GM19397 (cell line): ENCODE data around the gene SMYD2.

Experiments
- ATAC-seq: cut with Tn5 transposase; IDR thresholded peaks from one replicate; pipeline ENCODE4 v1.9.1; 2021; ENCODE audit warnings: mild to moderate bottlenecking, moderate library complexity; ENCODE audit not compliant: unreplicated experiment

The SMYD2 gene, protein sequence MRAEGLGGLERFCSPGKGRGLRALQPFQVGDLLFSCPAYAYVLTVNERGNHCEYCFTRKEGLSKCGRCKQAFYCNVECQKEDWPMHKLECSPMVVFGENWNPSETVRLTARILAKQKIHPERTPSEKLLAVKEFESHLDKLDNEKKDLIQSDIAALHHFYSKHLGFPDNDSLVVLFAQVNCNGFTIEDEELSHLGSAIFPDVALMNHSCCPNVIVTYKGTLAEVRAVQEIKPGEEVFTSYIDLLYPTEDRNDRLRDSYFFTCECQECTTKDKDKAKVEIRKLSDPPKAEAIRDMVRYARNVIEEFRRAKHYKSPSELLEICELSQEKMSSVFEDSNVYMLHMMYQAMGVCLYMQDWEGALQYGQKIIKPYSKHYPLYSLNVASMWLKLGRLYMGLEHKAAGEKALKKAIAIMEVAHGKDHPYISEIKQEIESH

GRCh38 chr1:214281021-214281719 lies at the start of gene SMYD2:
Gene SMYD2 (plus strand): TSS chr1:214281159. CDS start chr1:214281255, 96 bp downstream.
- peak; percentile 79 for ATAC-seq

DNA sequence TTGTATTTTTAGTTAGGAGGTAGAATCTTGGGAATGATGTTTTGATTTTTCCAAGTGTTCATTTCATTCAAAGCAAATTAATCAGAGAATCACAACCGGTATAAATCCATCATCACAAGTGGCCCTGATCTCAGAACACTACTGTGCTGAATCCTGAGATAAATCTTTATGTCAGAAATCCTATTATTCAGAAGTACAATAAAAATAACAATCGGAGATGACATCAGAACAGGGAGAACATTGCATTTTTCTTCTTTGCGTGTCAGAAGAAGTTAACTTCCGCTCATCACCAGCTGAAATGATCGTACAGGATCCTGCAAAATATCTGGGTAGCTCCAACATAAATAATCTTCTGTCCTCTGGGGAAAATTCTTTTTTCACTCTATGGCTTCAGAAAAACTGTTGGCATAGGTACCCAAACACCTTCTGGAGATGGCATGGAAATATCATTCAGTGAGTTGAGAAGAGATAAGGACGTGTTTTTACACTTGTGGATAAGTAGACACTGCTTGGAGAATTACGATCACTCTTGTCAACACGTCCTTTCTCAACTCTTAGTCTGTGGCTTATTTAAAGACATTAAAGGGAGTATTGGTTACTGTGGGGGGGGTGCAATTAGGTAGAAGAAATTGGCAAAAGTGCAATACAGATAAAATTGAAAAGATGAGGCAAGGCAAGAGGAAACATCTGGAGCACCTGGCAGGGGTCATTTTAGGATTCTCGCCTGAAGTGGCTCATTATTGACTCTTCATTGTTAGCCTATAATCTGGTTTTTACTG lies 46.9 kb upstream of the SMYD2 start:
- ATAC-seq: no peak

DNA sequence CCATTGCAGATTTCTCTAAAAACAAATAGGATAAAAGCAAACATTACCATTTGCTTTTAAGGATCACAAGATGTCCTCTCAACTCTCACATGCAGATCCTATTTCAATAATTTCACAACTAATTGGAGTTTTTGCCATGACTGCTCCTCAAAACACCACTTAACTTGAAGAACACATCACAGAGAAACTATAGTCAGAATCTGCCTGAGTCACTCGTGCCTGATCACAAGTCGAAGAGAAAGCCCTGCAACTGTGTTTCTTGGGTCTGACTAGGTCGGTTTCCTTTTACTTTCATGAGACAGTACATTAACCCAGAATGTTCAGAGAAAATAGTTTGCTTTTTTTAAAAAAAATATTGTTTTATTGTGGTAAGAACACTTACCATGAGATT lies 46.3 kb upstream of the SMYD2 start:
- ATAC-seq: no peak

- no peak for ATAC-seq
Observed at GRCh38 chr1:214236477-214236876, 44.5 kb upstream of the SMYD2 start.

GRCh38 chr1:214241060-214241459 lies 39.9 kb upstream of the SMYD2 start:
- no peak for ATAC-seq

GRCh38 chr1:214244252-214244651 lies 36.7 kb upstream of the SMYD2 start:
- ATAC-seq: no peak

DNA sequence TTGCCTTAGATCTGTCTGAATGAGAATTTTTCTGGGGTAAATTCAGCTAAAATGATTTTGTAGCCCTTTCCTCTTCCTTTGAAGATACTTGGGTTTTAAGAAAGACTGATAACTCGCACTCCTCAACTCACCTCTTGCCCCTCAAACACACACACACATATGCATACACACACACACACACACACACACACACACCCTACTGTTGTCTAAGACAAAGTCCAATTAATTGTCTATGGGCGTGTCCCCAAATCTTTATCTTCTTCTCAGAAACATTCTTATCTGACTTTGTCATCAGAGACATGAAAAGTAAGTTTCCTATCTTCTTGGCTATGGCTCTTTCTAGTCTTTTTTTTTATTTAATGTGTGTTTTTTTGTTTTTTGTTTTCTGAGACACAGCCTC lies 36.1 kb upstream of the SMYD2 start:
- no peak for ATAC-seq

DNA sequence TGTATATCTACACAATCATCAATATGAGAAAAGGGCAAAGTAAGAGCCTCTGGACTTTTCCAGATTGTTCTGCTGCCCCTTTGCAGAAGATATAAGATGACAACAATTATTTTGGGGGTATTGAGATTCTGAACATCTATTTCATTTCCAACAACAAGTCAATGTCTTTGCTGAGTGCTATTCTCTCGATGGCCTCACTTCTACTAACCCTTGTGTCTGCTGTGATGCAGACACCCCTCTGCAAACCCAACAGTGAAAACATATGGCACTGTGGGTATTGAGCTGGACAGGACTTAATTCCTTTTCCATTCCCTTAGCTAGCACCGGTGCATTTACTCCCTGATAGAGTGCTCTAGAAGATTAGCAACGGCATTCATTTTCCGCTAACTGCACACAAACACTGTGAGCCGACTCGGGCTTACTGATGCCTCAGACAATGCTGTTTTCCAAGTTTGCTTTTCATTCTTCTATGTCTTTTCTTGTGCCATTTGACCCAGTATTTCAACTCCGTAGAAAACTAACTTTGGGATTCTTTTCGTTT lies 33.4 kb upstream of the SMYD2 start:
- ATAC-seq: no peak

- ATAC-seq: no peak
Observed at GRCh38 chr1:214248311-214249085, 32.5 kb upstream of the SMYD2 start.

GRCh38 chr1:214249651-214250050 lies 31.3 kb upstream of the SMYD2 start:
- no peak for ATAC-seq

GRCh38 chr1:214251354-214251753 lies 29.6 kb upstream of the SMYD2 start:
- ATAC-seq: no peak

GRCh38 chr1:214255509-214255908 lies 25.4 kb upstream of the SMYD2 start:
- no peak for ATAC-seq

GRCh38 chr1:214259353-214259977 lies 21.5 kb upstream of the SMYD2 start:
- no peak for ATAC-seq

DNA sequence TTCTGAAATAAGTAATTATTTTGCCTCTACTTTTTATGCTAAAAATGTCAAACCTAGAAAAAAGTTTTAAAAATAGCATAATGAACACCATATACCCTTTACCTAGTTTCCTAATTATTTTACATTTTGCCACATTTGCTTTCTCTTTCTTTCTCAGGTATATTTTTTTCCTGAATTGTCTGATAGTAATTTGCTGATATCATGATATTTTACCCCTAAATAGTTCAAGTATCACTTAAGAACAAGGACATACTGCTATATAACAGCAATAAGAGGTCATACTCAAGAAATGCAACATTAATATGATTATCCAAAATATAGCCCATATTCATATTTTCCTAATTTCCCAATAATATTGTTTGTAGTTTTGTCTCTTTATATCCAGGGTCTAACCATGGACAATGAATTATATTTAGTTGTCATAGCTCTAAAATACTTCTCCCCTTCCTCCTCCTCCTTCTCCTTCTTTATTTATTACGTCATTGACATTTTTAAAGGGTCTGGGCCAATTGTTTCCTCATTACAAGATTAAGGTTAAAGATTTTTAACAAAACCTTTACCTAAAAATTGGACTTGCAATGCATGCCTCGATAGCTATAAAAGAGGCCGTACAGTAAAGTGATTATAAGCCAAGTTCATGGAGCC lies 20.3 kb upstream of the SMYD2 start:
- ATAC-seq: no peak

DNA sequence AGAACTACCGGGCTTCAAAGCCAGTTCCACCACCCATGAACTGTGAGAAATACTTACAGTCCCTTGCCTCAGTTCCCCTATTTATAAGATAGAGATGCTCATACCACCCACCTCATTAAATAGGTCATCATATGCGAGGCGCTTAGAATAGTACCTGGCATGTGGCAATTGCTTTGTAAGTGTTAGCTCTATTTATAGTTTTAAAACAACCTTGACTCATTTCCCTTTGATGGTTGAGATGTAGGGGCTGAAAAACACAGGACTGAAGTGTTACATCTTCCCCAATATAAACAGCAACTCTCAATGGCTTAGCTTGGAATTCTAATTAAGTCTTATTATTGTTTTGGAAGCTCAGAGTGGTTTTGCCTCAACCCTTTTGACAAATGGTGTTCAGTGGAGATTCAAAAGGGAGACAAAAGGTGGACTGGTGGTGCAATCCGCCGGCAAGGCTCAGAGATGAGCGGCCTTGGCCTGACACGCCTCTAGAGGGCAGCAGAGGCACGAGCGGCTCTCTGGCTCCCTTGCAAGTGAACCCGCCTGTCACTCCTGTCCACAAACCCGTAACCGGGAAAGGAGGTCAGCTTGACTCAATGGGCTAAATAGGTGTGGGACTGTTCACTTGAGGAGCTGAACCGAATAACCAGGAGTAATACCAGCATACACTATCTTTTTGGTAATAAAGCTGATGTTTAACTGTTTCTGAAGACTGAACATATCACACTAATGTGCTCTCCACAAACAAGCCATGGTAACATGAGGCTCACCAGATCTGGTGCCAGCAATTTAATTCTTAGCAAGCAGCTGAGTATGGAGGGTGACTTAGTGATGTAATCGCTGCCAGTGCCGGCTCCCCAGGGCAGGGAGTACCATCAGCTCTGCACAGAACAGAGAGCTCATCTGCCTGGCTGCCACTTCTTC lies 19.5 kb upstream of the SMYD2 start:
- peak; percentile 96 for ATAC-seq

DNA sequence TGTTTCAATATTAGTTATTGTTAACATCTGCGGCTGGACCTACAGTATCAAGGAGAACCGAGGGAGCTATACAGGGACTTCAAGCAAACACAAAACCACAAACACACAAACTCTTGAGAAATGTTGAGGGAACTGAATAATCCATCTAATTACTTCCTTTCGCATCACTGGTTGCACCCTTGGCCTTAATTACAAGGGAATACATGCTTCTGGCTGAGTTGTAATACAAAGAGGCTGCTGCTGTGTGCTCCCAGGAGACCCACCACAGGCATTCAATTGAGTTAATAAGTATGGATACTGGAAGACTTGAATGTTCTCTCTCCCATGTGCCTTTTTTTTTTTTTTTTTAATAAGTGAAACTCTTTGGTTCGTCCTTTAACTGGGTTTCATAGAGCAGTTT lies 16.8 kb upstream of the SMYD2 start:
- ATAC-seq: no peak

- ATAC-seq: no peak
Observed at GRCh38 chr1:214264976-214265375, 16.0 kb upstream of the SMYD2 start.

- no peak for ATAC-seq
Observed at GRCh38 chr1:214270097-214270650, 10.8 kb upstream of the SMYD2 start.
